ENCODE results near the gene ZNF280A. TPM values are rescaled to one million over a fixed set of nuclear protein-coding genes. Genes with fewer than 3 reads are reported as not detected.

ZNF280A gene, protein sequence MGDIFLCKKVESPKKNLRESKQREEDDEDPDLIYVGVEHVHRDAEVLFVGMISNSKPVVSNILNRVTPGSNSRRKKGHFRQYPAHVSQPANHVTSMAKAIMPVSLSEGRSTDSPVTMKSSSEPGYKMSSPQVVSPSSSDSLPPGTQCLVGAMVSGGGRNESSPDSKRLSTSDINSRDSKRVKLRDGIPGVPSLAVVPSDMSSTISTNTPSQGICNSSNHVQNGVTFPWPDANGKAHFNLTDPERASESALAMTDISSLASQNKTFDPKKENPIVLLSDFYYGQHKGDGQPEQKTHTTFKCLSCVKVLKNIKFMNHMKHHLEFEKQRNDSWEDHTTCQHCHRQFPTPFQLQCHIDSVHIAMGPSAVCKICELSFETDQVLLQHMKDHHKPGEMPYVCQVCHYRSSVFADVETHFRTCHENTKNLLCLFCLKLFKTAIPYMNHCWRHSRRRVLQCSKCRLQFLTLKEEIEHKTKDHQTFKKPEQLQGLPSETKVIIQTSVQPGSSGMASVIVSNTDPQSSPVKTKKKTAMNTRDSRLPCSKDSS
- not detected for polyA plus RNA-seq (2012; ENCODE audit: insufficient read depth, insufficient read length)

DNA sequence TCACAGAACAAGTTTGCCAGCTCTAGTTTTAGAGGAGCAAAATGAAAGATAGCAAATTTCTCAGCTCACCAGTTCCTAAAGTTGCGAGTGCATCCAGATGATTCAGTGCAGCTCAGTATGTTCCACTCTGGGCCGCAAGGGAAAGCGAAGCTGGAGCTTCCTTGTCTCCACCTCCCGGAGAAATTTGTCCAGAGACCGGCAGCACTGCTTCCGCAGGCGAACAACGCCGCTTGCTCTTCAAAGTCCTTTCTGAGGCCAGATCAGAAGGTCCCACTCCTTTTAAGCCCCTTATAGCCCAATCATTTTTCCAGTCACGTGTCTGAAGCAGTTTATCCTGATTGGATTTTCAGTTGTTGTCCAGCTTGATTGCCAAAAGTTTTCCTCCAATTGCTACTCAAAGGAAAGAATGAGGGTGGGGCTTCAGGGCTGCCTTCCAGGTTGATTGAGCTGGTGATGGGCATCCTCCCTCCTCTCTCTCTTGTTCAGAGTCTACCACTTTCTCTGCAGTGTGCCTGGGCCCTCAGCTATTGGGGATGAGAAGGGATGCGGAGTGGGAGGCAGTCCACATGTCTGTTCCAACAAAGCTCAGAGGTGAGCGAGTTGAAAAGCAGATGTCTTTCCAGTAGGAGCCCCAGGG lies at the start of gene ZNF280A:
Gene ZNF280A, minus strand, starts transcription at position 251 of the 637 bp plus-strand sequence. CDS start 4,640 bp downstream, outside the sequence.
- DNase-seq (ENCODE audit: low read depth, low spot score) = no peak
- no peak within 1 kb of the TSS for H3K4me3 ChIP-seq (ENCODE audit: low read length)

GRCh38 chr22:22569218-22569617 lies 49.1 kb upstream of the ZNF280A start:
- H3K4me3 ChIP-seq (ENCODE audit: low read length) = no peak overlapping the region
- DNase-seq (ENCODE audit: low read depth, low spot score) = no peak

- no peak for DNase-seq (ENCODE audit: low read depth, low spot score)
- H3K4me3 ChIP-seq (ENCODE audit: low read length) = no peak overlapping the region
These were observed 45.9 kb upstream of the ZNF280A start for GRCh38 chr22:22565981-22566380.

GRCh38 chr22:22558972-22559603 lies 39.0 kb upstream of the ZNF280A start, which contains the start of gene PRAME:
TSS of gene PRAME (minus strand) at chr22:22559265. CDS start at chr22:22556832, 2,433 bp downstream.
- peak within 1 kb of the TSS; percentile 80 for H3K4me3 ChIP-seq (ENCODE audit: low read length)
- peak; percentile 96 for DNase-seq (ENCODE audit: low read depth, low spot score)

- peak overlapping the region; percentile 80 for H3K4me3 ChIP-seq (ENCODE audit: low read length)
- no peak for DNase-seq (ENCODE audit: low read depth, low spot score)
These were observed 38.3 kb upstream of the ZNF280A start for GRCh38 chr22:22558071-22558971.

GRCh38 chr22:22556995-22557925 lies 37.2 kb upstream of the ZNF280A start:
- DNase-seq (ENCODE audit: low read depth, low spot score) = no peak
- no peak overlapping the region for H3K4me3 ChIP-seq (ENCODE audit: low read length)

- no peak for DNase-seq (ENCODE audit: low read depth, low spot score)
- no peak overlapping the region for H3K4me3 ChIP-seq (ENCODE audit: low read length)
These were observed 36.5 kb upstream of the ZNF280A start for GRCh38 chr22:22556578-22556977.

GRCh38 chr22:22555596-22555995 lies 35.5 kb upstream of the ZNF280A start:
- no peak overlapping the region for H3K4me3 ChIP-seq (ENCODE audit: low read length)

GRCh38 chr22:22554587-22555284 lies 34.7 kb upstream of the ZNF280A start:
- no peak overlapping the region for H3K4me3 ChIP-seq (ENCODE audit: low read length)
- DNase-seq (ENCODE audit: low read depth, low spot score) = no peak

More at GRCh38 chr22:22555596-22555995, 35.5 kb upstream of the ZNF280A start:
- no peak for DNase-seq (ENCODE audit: low read depth, low spot score)

- H3K4me3 ChIP-seq (ENCODE audit: low read length) = no peak overlapping the region
- no peak for DNase-seq (ENCODE audit: low read depth, low spot score)
These were observed 33.9 kb upstream of the ZNF280A start for GRCh38 chr22:22553735-22554586.

DNA sequence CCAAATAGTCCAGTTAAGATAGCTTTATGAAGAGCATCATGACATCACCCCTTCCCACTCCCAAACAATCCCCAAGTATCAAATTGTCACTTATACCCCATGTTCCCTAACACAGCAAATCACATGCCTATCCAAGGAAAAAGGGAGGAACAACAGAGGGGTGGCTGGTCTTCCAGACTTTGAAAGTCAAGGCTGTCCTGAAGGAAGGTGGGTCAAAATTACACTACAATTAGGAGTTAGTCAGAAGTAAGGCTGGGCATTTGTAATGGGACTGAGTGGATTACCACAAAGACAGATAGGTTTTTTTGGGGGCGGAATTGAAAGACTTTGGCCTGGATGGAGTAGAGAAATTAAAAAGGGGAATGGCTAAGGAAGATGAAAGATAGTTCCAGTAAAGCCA lies 33.1 kb upstream of the ZNF280A start:
- no peak for DNase-seq (ENCODE audit: low read depth, low spot score)
- no peak overlapping the region for H3K4me3 ChIP-seq (ENCODE audit: low read length)

- DNase-seq (ENCODE audit: low read depth, low spot score) = no peak
- H3K4me3 ChIP-seq (ENCODE audit: low read length) = no peak overlapping the region
These were observed 32.6 kb upstream of the ZNF280A start for GRCh38 chr22:22552630-22553029.

DNA sequence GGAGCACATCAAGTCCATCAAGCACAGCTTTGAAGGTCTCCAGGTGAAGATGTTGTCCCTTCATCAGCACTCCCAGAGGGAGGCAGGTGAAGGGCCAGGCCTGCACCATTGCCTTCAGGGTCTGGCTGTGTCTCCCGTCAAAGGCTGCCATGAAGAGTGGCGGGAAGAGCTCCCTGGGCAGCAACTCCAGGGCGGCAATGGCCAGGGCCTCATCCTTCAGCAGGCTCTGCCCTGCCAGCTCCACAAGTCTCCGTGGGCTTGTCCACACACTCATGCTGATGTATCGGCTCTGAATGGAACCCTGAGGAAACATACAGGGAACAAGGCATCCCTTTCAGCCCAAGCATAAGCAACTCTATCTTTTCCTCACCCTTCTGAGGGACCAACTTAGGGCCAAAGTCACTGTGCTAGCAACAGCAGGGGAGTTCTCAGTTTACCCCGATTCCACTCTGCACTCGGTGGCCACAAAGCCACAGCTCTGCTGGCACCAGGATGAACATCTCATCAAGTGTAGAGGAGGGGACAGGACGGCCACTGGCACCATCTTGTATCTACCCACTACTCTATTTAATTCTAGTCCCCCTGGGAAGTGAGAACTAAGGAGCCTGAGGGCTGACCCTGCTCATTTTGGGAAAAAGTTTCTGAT lies 30.8 kb upstream of the ZNF280A start:
- H3K4me3 ChIP-seq (ENCODE audit: low read length) = no peak overlapping the region
- no peak for DNase-seq (ENCODE audit: low read depth, low spot score)

GRCh38 chr22:22548910-22549309 lies 28.8 kb upstream of the ZNF280A start:
- no peak for DNase-seq (ENCODE audit: low read depth, low spot score)
- no peak overlapping the region for H3K4me3 ChIP-seq (ENCODE audit: low read length)

- no peak for DNase-seq (ENCODE audit: low read depth, low spot score)
These were observed 28.2 kb upstream of the ZNF280A start for GRCh38 chr22:22548317-22548716.

More at GRCh38 chr22:22548317-22548716, 28.2 kb upstream of the ZNF280A start:
- H3K4me3 ChIP-seq (ENCODE audit: low read length) = no peak overlapping the region

Measured in Jurkat, Clone E6-1 (cell line).